Erythroblast (primary cell): ENCODE data around the gene TMEM258.

Experiments
- GATA1 ChIP-seq: IDR thresholded peaks from 2 replicates; pipeline ENCODE4 v1.6.1; 2011; ENCODE audit warnings: low read depth, mild to moderate bottlenecking, control low read depth, low read length, moderate library complexity
- POLR2A ChIP-seq: IDR thresholded peaks from 2 replicates; pipeline ENCODE4 v1.6.1; 2011; ENCODE audit warnings: mild to moderate bottlenecking, low read length

GRCh38 chr11:61774411-61774810 is 18.0 kb downstream of the TMEM258 start:
- TF ChIP-seq POLR2A (no peak), GATA1 (no peak)
